Hindlimb muscle (tissue), 1 donor: Measurements from ENCODE around the gene CLDND1. TPM values are rescaled to one million over a fixed set of nuclear protein-coding genes. Genes with fewer than 3 reads are reported as not detected.
"Not testable (repeated sequence)": the region's sequence is repeated elsewhere in the genome, so short reads cannot be mapped to it uniquely, and the experiment has no call there.

Experiments
- DNase-seq: peaks from one replicate; pipeline ENCODE4 v3.0.0-alpha.2; 2013
- polyA plus RNA-seq: library from polyadenylated mRNA; unstranded; fragments of 120-200 nt; gene quantifications from one replicate; pipeline ENCODE4 v1.2.1, GENCODE V29; 2013; ENCODE audit not compliant: insufficient read length

CLDND1 gene
- polyA plus RNA-seq: 76.8 TPM

- peak; percentile 98 for DNase-seq
Measured at GRCh38 chr3:98522544-98523281, at the start of gene CLDND1. TSS of gene CLDND1 (minus strand) at chr3:98522902. CDS start at chr3:98521424, 1,478 bp downstream.

GRCh38 chr3:98568402-98568801 lies 45.7 kb upstream of the CLDND1 start:
- no peak for DNase-seq

- DNase-seq: no peak
Measured at GRCh38 chr3:98567666-98568270, 45.1 kb upstream of the CLDND1 start.

- no peak for DNase-seq
Measured at GRCh38 chr3:98565843-98566242, 43.1 kb upstream of the CLDND1 start.

GRCh38 chr3:98565237-98565643 lies 42.5 kb upstream of the CLDND1 start:
- no peak for DNase-seq

- no peak for DNase-seq
Measured at GRCh38 chr3:98564282-98565005, 41.7 kb upstream of the CLDND1 start.

GRCh38 chr3:98563661-98564281 lies 41.1 kb upstream of the CLDND1 start:
- DNase-seq: no peak

- no peak for DNase-seq
Measured at GRCh38 chr3:98561727-98562521, 39.2 kb upstream of the CLDND1 start.

- DNase-seq: no peak
Measured at GRCh38 chr3:98560911-98561310, 38.2 kb upstream of the CLDND1 start.

- not testable (repeated sequence) for DNase-seq
Measured at GRCh38 chr3:98559769-98560168, 37.1 kb upstream of the CLDND1 start.

GRCh38 chr3:98558100-98558827 lies 35.6 kb upstream of the CLDND1 start:
- no peak for DNase-seq

GRCh38 chr3:98557324-98558010 lies 34.8 kb upstream of the CLDND1 start:
- no peak for DNase-seq

GRCh38 chr3:98556164-98557130 lies 33.7 kb upstream of the CLDND1 start:
- DNase-seq: no peak

GRCh38 chr3:98555025-98555379 lies 32.3 kb upstream of the CLDND1 start:
- no peak for DNase-seq

GRCh38 chr3:98554580-98554979 lies 31.9 kb upstream of the CLDND1 start:
- DNase-seq: no peak

- no peak for DNase-seq
Measured at GRCh38 chr3:98553753-98554152, 31.1 kb upstream of the CLDND1 start.

GRCh38 chr3:98553021-98553563 lies 30.4 kb upstream of the CLDND1 start:
- no peak for DNase-seq

- no peak for DNase-seq
Measured at GRCh38 chr3:98552232-98553020, 29.7 kb upstream of the CLDND1 start.

- no peak for DNase-seq
Measured at GRCh38 chr3:98551754-98552153, 29.1 kb upstream of the CLDND1 start.
